LNCAP (cell line): ENCODE results near the gene CREB3L2.

Experiments
- TF ChIP-seq, protein P1 (sequence below): fragments of 450-650 bp; IDR thresholded peaks from 2 replicates; pipeline ENCODE4 v1.5.1; 2017; ENCODE audit warnings: mild to moderate bottlenecking

Gene CREB3L2

DNA sequence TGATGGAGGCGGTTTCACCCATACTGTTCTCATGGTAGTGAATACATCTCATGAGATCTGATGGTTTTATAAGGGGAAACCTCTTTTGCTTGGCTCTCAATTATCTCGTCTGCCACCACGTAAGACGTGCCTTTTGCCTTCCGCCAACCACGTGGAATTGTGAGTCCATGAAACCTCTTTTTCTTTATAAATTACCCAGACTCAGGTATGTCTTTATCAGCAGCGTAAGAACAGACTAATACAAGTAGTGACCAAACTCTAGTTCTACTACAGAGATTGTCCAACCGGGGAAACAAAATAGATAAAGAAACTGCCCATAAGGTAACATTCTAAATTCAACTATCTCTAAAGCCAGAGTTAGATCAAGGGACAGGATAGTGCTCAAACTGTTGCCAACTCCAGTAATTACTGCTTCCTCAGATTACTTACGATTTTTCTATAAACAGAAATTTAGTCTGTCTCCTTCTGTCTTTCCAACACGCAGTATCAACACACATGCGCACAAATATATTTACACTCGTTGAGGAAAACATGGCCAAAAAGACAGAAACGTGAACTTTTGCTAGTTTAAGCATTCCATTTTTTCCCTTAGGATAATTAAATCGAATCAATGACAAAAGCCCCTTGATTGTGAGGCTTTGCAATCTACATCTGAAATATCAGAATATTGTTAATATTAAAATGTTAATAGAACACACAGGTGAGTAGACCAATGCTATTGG is 36.9 kb downstream of the CREB3L2 start:
- TF ChIP-seq, protein P1, sequence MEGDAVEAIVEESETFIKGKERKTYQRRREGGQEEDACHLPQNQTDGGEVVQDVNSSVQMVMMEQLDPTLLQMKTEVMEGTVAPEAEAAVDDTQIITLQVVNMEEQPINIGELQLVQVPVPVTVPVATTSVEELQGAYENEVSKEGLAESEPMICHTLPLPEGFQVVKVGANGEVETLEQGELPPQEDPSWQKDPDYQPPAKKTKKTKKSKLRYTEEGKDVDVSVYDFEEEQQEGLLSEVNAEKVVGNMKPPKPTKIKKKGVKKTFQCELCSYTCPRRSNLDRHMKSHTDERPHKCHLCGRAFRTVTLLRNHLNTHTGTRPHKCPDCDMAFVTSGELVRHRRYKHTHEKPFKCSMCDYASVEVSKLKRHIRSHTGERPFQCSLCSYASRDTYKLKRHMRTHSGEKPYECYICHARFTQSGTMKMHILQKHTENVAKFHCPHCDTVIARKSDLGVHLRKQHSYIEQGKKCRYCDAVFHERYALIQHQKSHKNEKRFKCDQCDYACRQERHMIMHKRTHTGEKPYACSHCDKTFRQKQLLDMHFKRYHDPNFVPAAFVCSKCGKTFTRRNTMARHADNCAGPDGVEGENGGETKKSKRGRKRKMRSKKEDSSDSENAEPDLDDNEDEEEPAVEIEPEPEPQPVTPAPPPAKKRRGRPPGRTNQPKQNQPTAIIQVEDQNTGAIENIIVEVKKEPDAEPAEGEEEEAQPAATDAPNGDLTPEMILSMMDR, result no peak

DNA sequence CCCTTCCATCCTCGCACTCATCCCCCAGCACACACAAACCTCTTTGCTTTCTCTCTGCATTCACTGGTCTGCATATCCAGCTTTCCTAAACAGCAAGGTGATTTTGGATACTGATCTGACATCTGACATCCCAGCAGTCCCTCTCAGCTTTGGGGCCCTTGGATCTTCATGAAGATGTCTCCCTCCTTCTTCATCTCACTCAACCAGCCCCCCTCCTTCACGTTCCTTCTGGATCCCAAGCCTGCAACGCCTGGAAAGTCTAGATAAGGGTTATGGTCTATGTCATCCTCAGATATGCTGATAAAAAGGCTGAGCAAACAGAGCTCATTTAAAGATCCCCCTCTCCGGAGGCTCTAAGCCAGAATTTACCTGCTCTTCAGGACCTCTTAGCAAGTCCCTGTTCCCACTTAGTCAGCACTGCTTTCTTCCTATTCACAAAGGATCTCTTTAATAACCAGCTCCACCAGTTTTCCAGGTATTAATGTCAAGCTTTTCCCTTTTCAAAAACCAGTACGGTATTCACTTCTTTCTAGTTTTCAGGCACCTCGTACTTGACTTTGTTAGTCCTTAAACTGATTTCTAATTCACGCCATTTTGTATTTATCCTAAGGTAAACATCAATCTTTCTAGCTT is 38.9 kb downstream of the CREB3L2 start:
- TF ChIP-seq, protein P1, result no peak

DNA sequence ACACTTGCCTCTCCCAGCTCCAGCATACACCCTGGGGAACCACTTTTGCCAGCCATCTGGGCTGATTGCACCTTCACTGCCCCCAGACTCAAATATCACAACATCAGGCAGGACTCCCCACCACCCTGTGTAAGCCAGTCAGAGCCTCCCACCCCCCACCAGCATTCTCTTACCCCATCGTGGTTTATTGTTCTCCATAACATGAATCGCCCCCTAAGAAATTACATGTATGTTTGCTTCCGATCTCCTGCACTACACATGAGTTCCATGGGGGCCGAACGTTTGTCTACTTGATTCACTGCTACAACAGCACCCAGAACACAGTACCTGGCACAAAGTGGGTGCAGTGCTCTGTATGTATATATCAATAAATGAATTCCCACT is 39.4 kb downstream of the CREB3L2 start:
- TF ChIP-seq, protein P1, result no peak

DNA sequence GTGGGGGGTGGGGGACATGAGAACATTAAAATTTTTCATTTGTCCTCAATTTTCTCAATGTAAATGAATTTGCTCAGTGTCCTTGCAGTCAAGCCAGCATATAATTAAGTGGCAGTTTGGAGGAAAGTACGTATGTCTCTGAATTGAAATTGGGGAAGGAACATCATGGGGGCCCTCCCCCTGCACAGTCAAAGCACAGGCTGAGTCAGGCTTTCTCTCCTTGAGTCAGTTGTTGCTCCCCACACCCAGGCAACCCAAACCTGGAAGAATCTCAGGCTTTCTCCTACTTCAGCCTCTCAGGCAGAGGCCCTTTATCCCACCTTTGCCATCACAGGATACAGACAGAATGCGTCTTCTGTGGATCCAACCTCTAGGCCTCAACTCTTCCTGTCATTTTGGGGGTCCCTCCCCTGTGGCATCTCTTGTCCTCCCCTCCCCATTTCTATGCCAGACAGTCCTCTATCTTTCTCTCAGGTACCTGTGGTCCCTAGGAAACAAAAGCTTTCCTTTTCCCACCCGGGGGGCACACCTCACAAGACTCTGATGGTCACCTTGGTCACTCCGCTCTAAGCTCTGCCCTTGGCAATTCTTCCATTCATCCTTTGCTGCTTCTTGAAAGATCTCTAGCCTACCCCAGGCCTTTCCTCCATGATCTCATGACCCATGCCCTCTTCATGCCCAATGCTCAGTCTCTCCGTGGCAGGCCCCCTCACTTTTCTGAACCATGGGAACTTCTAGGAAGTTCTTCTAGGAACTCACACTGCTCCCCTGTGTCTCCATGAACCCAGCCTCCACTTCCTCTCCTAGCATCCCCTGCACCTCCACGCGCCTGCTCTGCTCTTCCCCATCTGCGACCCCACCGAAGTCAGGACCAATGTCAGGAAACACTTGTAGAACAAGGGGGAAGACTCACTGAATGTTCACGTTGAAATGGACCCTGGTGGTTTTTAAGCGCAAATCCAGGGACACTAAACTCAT is 40.4 kb downstream of the CREB3L2 start:
- TF ChIP-seq, protein P1, result no peak

DNA sequence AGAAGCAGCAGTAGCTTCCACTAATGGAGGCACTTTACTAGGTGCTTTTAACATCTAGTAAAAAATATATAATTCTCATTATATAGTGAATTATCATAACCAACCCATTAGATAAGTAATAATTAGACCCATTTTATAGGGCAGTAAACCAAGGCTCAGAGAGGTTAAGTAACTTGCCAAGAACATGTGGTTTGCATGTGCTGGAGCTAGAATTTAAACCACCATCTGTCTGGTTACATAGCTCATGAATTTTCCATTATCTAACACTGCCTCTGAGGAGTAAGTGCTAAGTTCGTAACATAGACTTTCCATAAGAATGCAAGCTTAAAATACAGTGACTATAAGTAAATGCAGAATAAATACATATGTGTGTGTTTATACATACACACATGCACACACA is 41.9 kb downstream of the CREB3L2 start:
- TF ChIP-seq, protein P1, result no peak

DNA sequence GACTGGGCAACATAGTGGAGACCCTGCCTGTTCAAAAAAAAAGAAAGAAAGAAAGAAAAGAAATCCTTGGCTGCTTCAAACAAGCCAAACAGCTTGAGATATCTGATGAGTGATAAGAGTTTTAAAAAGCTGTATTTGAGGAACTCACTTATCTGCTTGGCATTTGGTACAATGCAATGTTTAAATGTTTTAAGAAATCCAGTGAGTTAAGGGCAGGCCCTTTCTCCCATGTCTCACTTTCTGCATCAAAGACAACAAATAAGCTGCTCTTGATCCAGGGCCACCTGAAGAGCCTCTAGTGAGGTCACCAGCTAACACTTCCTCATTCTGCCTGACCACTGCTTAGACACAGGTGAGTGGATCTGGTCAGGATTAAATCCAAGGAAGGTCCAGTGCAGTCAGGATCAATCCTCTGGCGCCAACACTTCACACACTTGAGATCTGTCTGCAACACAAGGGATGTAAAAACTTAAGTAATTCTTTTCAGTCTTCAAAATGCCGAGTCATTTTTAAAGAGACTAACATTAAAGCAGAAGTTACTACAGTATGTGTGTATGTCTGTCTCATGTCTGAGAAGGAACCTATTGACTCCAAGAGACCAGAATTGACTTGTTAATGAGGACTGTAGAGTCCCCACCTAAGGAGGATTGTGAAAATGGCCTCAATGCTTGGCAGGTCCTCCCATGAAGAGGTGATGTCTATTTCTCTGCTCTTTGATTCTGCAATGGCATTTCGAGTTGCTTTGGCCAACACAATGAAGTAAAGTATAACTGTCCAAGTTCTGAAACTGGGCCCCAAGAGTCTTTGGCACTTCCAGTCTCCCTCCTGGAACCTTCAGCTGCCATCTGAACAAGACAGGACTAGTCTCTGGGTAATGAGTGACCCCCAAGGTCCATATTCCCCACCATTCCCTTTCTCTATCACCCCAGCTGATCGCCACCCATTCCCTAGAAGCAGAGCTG is 43.1 kb downstream of the CREB3L2 start:
- TF ChIP-seq, protein P1, result no peak
